HEK293 (cell line): Measurements from ENCODE around the gene TECR.

ENCODE experiments used
- CTCF ChIA-PET: fragments of 350-600 bp; formaldehyde crosslinking; extraction: SDS; loops from one replicate; lab custom pipeline; 2021; ENCODE audit warnings: antibody characterized with exemption; lab: Yijun Ruan, JAX
- POLR2A ChIA-PET: fragments of 300-600 bp; formaldehyde crosslinking; extraction: SDS; loops from one replicate; lab custom pipeline; 2020; ENCODE audit warnings: antibody characterized with exemption, inconsistent platforms; lab: Yijun Ruan, JAX
- H3K27ac ChIP-seq: fragments of 200-500 bp; sonication (Bioruptor generic); 2 replicates; pipeline ENCODE4 v1.5.1; 2014; ENCODE audit warnings: low read depth, low read length, control low read depth, inconsistent platforms; ENCODE audit errors: extremely low read depth
- H3K36me3 ChIP-seq, 2 experiments: fragments of 200-500 bp in 1 of 2; sonication (Bioruptor generic) in 1 of 2; 1 replicate in 1 of 2; 2 replicates in 1 of 2; pipeline ENCODE4 v1.5.1; 2014 to 2017; ENCODE audit warnings: inconsistent platforms in 2 of 2, low read length in 2 of 2; ENCODE audit not compliant: control insufficient read depth in 2 of 2, insufficient read depth in 1 of 2
- H3K4me1 ChIP-seq: fragments of 200-500 bp; sonication (Bioruptor generic); 2 replicates; pipeline ENCODE4 v1.5.1; 2014; ENCODE audit warnings: mild to moderate bottlenecking, low read length, inconsistent platforms; ENCODE audit not compliant: control insufficient read depth, insufficient read depth
- H3K4me3 ChIP-seq: 2 replicates; pipeline ENCODE4 v1.5.1; 2011; ENCODE audit warnings: low read depth, mild to moderate bottlenecking, control low read depth, low read length, moderate library complexity
- H3K9me3 ChIP-seq: fragments of 200-500 bp; sonication (Bioruptor generic); 2 replicates; pipeline ENCODE4 v1.5.1; 2014; ENCODE audit warnings: low read depth, low read length, inconsistent platforms; ENCODE audit not compliant: control insufficient read depth, insufficient read depth
- EGR2 ChIP-seq: fragments of 450-650 bp; formaldehyde crosslinking; IDR thresholded peaks from 2 replicates; pipeline ENCODE4 v1.5.1; 2016; ENCODE audit warnings: low read depth, missing biosample characterization, missing genetic modification characterization
- MZF1 ChIP-seq: fragments of 450-650 bp; formaldehyde crosslinking; IDR thresholded peaks from 2 replicates; pipeline ENCODE4 v1.5.1; 2017; ENCODE audit warnings: missing biosample characterization, missing genetic modification characterization, borderline replicate concordance
- PRDM10 ChIP-seq: fragments of 450-650 bp; formaldehyde crosslinking; IDR thresholded peaks from 2 replicates; pipeline ENCODE4 v1.5.1; 2016; ENCODE audit warnings: missing biosample characterization, missing genetic modification characterization
- ZNF140 ChIP-seq: fragments of 450-650 bp; formaldehyde crosslinking; IDR thresholded peaks from 2 replicates; pipeline ENCODE4 v1.5.1; 2016; ENCODE audit warnings: missing biosample characterization, missing genetic modification characterization
- ZNF423 ChIP-seq: fragments of 450-650 bp; formaldehyde crosslinking; IDR thresholded peaks from 2 replicates; pipeline ENCODE4 v1.5.1; 2016; ENCODE audit warnings: missing biosample characterization, missing genetic modification characterization
- ZNF510 ChIP-seq: fragments of 450-650 bp; formaldehyde crosslinking; IDR thresholded peaks from 2 replicates; pipeline ENCODE4 v1.5.1; 2018; ENCODE audit warnings: mild to moderate bottlenecking, missing genetic modification characterization, missing biosample characterization; ENCODE audit not compliant: insufficient replicate concordance
- ZNF518A ChIP-seq: fragments of 450-650 bp; formaldehyde crosslinking; conservative IDR thresholded peaks from 2 replicates; pipeline ENCODE4 v1.5.1; 2016; ENCODE audit warnings: low read depth, missing biosample characterization, missing genetic modification characterization
- ZNF580 ChIP-seq: fragments of 450-650 bp; formaldehyde crosslinking; IDR thresholded peaks from 2 replicates; pipeline ENCODE4 v1.5.1; 2016; ENCODE audit warnings: missing biosample characterization, missing genetic modification characterization
- ZNF768 ChIP-seq: fragments of 450-650 bp; formaldehyde crosslinking; IDR thresholded peaks from 2 replicates; pipeline ENCODE4 v1.5.1; 2018; ENCODE audit warnings: missing biosample characterization, mild to moderate bottlenecking, missing genetic modification characterization
- ZSCAN23 ChIP-seq: fragments of 450-650 bp; formaldehyde crosslinking; IDR thresholded peaks from 2 replicates; pipeline ENCODE4 v1.5.1; 2016; ENCODE audit warnings: missing biosample characterization, missing genetic modification characterization
- ZSCAN4 ChIP-seq: fragments of 450-650 bp; formaldehyde crosslinking; IDR thresholded peaks from 2 replicates; pipeline ENCODE4 v1.5.1; 2017; ENCODE audit warnings: missing biosample characterization, missing genetic modification characterization
- ZSCAN5A ChIP-seq: fragments of 450-650 bp; formaldehyde crosslinking; IDR thresholded peaks from 2 replicates; pipeline ENCODE4 v1.5.1; 2016; ENCODE audit warnings: missing biosample characterization, missing genetic modification characterization

Gene TECR

GRCh38 chr19:14571695-14572490 is 42.5 kb downstream of the TECR start, which contains the start of gene NDUFB7 (continued):
- TF ChIP-seq ZNF518A (tag by site-specific recombination), result peak; percentile 100
- TF ChIP-seq ZSCAN4 (tag by site-specific recombination), result no peak
- no peak for TF ChIP-seq EGR2 (tag by site-specific recombination)
- no peak for TF ChIP-seq ZSCAN23 (tag by site-specific recombination)
- peak; percentile 21; the same call in 1 of the 2 replicates for TF ChIP-seq MZF1
- TF ChIP-seq PRDM10 (tag by site-specific recombination), result peak; percentile 78
- TF ChIP-seq ZNF580 (tag by site-specific recombination), result peak; percentile 100
- TF ChIP-seq ZSCAN5A (tag by site-specific recombination), result no peak
- no peak for TF ChIP-seq ZNF140 (tag by site-specific recombination)
- no peak for TF ChIP-seq ZNF768 (tag by site-specific recombination)
- peak; percentile 58; the same call in 1 of the 2 replicates for TF ChIP-seq ZNF423 (tag by site-specific recombination)

GRCh38 chr19:14575428-14575980 is 46.1 kb downstream of the TECR start:
- Histone ChIP-seq H3K9me3 (no peaks in the 10 kb centered on the region), H3K4me1 (peaks cover 4% of the 10 kb centered on the region; the same call in 1 of the 2 replicates), H3K4me3 (no peak overlapping the region), H3K27ac (no peak overlapping the region), H3K36me3 (no peaks in the 10 kb centered on the region; a peak in 1 of 3 replicates)
- TF ChIP-seq PRDM10 (tag by site-specific recombination) (peak; percentile 42; the same call in 1 of the 2 replicates), ZNF510 (tag by site-specific recombination) (no peak)
- CTCF ChIA-PET, result interaction anchor here (0.7 to 5.0 kb wide), 3 partner anchors 22 to 112 kb away, joined by 3 to 137 read pairs (median 3); partner anchors contain the start of gene ZNF333
- POLR2A ChIA-PET, result no interaction called here
